ENCODE data around the gene HDAC7.

DNA sequence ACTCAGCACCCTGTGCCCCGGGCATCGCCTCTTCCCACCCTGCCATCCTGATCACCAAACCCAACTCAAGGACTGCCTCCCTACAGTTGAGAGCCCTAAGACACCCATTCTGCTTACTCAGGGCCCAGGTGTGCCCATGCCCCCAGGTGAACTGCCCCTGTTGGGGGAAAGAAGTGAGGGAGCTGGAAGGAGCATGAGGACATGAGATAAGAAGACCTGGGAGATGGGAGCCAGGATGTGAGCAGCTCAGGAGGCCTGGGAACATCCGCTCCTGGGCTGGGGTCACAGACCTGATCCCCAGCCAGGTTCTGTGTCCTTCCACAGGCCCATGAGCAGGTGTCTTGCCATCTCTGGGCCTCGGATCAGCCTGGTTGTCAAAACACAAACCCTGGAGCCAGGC lies 67.6 kb downstream of the HDAC7 start:
- no peak for TF ChIP-seq GATA3 (IDR thresholded peaks at IDR 0.05; ENCODE audit: low read depth, low read length)
- TF ChIP-seq GATA2 (IDR thresholded peaks at IDR 0.05; ENCODE audit: low read depth, low read length), result no peak
